Activated CD4-positive, alpha-beta T cell treated with anti-CD3 and anti-CD28 coated beads, Interleukin-2, amount 10 ng/mL, durations not matched to agents 7 days and 5 days (primary cell): ENCODE results near the gene ITGA5. TPM values are rescaled to one million over a fixed set of nuclear protein-coding genes. Genes with fewer than 3 reads are reported as not detected.

Experiments used
- CTCF ChIA-PET: fragments of 350-600 bp; sonication (Branson Sonifier 250); formaldehyde crosslinking; loops from one replicate; lab custom pipeline; 2021; ENCODE audit warnings: antibody characterized with exemption; lab: Charles Lee
- POLR2A ChIA-PET: fragments of 350-600 bp; sonication (Branson Sonifier 250); formaldehyde crosslinking; loops from one replicate; lab custom pipeline; 2021; ENCODE audit warnings: antibody characterized with exemption; lab: Charles Lee
- DNase-seq: peaks from one replicate; pipeline ENCODE4 v3.0.0-alpha.2; 2020
- H3K27ac Mint-ChIP-seq: one replicate; pipeline ENCODE4 v1.8.0; 2021; ENCODE audit warnings: mild to moderate bottlenecking, moderate library complexity, mixed read lengths
- H3K27me3 Mint-ChIP-seq: one replicate; pipeline ENCODE4 v1.8.0; 2021; ENCODE audit warnings: mixed read lengths
- H3K36me3 Mint-ChIP-seq: one replicate; pipeline ENCODE4 v1.8.0; 2021; ENCODE audit warnings: low read depth, mixed read lengths
- H3K4me1 Mint-ChIP-seq: one replicate; pipeline ENCODE4 v1.8.0; 2021; ENCODE audit warnings: mixed read lengths
- H3K4me3 Mint-ChIP-seq: one replicate; pipeline ENCODE4 v1.8.0; 2021; ENCODE audit warnings: mild to moderate bottlenecking, moderate library complexity, mixed read lengths
- H3K9me3 Mint-ChIP-seq: one replicate; pipeline ENCODE4 v1.8.0; 2021; ENCODE audit warnings: mixed read lengths
- total RNA-seq, 2 experiments: library from RNA; stranded (reverse); gene quantifications; one replicate each; pipeline ENCODE4 v1.2.3, GENCODE V29; 2021

The ITGA5 gene
- total RNA-seq: 10 to 100 TPM; 83.5 to 88.7 TPM

DNA sequence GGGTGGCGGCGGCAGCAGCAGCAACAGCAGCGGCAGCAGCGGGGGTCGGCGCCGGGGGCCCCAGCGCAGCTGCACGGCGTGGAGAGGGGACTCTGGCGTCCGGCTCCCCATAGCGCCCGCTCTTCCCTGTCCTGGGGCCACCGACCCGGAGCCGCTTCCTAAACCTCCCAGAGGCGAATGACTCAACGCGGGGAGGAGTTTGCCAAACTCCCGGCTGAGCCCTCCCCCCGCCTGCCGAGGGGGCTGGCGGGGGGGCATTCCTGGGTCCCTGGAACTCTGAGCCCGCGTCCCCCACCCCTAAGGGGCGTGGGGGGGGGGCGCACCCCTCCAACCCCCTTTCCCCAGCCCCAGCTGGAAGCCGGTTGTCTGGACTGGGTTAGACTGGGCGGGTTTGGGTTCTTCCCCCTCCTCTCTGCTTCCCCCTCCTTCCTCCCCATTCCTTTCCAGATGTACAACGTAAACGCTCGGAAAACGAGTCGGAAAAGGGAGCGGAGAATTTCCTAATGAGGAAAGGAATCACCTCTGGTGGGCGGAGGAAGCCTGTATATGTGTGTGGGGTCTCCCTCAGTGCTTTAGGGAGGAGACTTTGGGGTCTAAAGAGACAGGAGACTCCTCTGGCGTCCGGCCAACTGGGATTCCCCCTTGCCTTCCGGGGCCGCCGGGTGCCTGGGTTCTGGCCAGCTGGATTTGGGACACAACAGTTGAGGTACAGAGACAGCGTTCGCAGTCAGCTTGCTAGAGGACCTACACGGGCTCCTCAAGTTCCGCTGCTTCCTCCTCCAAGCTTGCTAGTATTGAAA is at the start of gene ITGA5:
ITGA5 (minus strand) TSS at position 179 of the 800 bp plus-strand sequence; CDS start at position 111, 68 bp downstream.
- peaks cover 57% of the 10 kb centered on the region for H3K4me1 Mint-ChIP-seq
- ChIA-PET CTCF (interaction anchor here (0.5 to 7.3 kb wide), 10 partner anchors 9 to 218 kb away, joined by 3 to 64 read pairs (median 4); no protein-coding TSS in a partner anchor), POLR2A (no interaction called here)

DNA sequence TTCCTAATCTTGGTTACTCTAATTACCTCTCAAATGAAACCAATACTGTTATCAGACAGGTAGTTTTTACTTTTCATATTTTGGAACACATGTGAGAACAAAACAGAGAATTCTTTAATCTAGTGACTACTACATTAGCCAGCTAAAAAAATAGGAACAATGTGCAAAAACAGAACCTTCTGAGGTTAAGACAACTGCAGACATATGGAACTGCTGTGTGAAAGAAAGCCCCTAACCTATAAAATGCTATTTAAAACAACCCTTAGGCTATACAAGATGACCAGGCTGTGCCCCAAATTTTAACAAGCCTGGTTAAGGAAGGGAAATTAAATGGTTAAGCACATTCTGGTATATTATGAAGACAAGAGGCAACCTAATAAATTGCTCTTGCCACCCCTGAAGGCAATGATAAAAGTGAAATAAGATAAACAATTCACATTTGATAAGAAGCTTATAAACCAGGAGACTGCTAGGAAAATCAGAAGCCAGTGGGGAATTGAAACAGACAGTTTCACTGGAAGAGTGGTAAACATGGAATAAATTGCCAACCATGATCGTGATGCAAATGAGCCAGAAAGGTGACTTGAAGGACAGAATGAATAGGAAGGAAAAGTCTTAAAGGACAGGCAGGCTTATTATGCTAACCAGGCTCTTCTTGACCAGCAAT is 46.9 kb upstream of the ITGA5 start:
- no peaks in the 10 kb centered on the region for H3K36me3 Mint-ChIP-seq

More for the DNA sequence above, at the start of gene ITGA5:
- DNase-seq: peak; percentile 36
- H3K27ac Mint-ChIP-seq: peak within 1 kb of the TSS; percentile 94
- H3K27me3 Mint-ChIP-seq: peaks cover 32% of the 10 kb centered on the region
- no peaks in the 10 kb centered on the region for H3K9me3 Mint-ChIP-seq
- H3K4me3 Mint-ChIP-seq: peak within 1 kb of the TSS; percentile 98
- H3K36me3 Mint-ChIP-seq: peaks cover 13% of the 10 kb centered on the region

DNA sequence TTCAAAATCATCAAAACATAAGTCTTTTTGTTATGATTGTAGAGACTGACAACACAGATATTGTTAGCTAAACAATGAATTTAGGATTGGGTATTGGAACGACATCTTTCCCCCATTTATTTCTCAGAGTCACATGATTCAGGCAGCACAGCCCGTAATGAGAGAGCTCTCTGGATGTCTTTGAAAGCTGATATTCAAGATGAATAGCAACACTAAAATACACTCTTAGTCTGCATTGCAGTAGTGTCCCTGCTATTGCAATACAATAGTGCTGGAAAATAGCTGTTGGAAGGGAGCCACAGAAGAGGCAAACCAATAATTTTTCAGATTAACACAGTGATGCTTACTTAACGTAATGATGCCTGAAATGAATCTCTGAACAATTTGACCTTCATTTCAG is 44.4 kb upstream of the ITGA5 start:
- ChIA-PET CTCF (interaction anchor here (0.6 to 1.5 kb wide), 6 partner anchors 17 to 409 kb away, joined by 3 to 4 read pairs (median 3); no protein-coding TSS in a partner anchor), POLR2A (no interaction called here)
- peaks cover 39% of the 10 kb centered on the region for H3K27me3 Mint-ChIP-seq
- DNase-seq: no peak
- no peaks in the 10 kb centered on the region for H3K9me3 Mint-ChIP-seq
- no peak overlapping the region for H3K27ac Mint-ChIP-seq
- no peaks in the 10 kb centered on the region for H3K36me3 Mint-ChIP-seq
- H3K4me3 Mint-ChIP-seq: no peak overlapping the region
- no peaks in the 10 kb centered on the region for H3K4me1 Mint-ChIP-seq

More for the DNA sequence above, 46.9 kb upstream of the ITGA5 start:
- Mint-ChIP-seq H3K4me1 (no peaks in the 10 kb centered on the region), H3K4me3 (no peak overlapping the region), H3K27me3 (peaks cover 36% of the 10 kb centered on the region), H3K27ac (no peak overlapping the region), H3K9me3 (no peaks in the 10 kb centered on the region)
- CTCF ChIA-PET: interaction anchor here (0.6 to 1.0 kb wide), 3 partner anchors 21 to 66 kb away, joined by 3 to 5 read pairs (median 3); no protein-coding TSS in a partner anchor
- no peak for DNase-seq
- POLR2A ChIA-PET: no interaction called here

DNA sequence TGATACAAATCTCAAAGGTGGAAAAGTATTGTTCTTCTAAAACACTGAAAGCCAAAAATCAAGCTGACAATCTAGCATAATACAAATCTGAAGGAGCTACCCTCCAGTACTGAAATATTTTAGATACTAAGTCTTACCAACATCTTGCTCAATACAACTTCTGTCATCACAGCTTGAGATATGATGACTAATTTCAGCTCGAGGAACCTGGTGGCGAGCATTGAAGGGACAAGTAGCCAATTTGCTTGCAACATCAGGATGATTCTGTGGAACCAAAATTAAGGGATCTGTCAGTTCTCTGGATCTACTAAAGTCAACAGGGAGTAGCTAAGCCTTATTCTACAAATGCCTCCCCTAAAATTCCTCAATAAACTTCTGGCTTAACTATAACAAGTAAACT is 44.0 kb upstream of the ITGA5 start:
- Mint-ChIP-seq H3K4me1 (no peaks in the 10 kb centered on the region), H3K36me3 (no peaks in the 10 kb centered on the region), H3K9me3 (no peaks in the 10 kb centered on the region), H3K27ac (no peak overlapping the region), H3K27me3 (peaks cover 38% of the 10 kb centered on the region), H3K4me3 (no peak overlapping the region)
- CTCF ChIA-PET: interaction anchor here (0.6 to 1.5 kb wide), 6 partner anchors 24 to 409 kb away, joined by 3 to 4 read pairs (median 3); no protein-coding TSS in a partner anchor
- POLR2A ChIA-PET: no interaction called here
- DNase-seq: no peak

DNA sequence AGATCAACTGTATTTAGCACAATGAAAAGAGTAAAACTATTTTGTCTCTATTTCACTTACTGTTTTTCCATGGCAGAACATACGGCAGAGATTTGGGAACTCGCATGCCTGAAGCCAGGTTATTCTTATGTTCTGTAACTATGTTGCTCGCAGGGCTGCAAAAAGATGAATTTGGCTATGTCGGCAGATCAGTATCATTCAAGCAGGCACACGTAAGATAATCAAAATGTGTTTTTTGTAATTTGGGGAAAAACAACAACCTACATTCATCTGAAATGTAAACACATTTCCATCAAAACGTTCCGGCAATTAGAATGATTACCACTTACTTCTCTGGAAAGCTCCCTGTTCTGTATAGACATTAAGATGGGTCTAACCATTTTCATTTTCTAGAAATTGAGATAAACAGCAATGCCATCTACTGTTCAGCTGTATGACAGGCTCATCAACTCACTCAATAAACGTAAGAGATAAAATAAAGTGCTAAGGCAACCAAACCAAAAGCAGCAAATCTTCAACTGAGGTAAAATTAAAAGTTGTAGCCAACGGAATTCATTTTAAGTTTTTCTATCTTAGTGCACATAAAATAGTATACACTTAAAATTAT is 41.4 kb upstream of the ITGA5 start:
- Mint-ChIP-seq H3K4me3 (no peak overlapping the region), H3K9me3 (no peaks in the 10 kb centered on the region), H3K27me3 (peaks cover 34% of the 10 kb centered on the region), H3K36me3 (no peaks in the 10 kb centered on the region), H3K27ac (no peak overlapping the region), H3K4me1 (no peaks in the 10 kb centered on the region)
- no peak for DNase-seq
- ChIA-PET CTCF (interaction anchor here (1.1 kb wide), 1 partner anchor 11 kb away, joined by 4 read pairs; no protein-coding TSS in a partner anchor), POLR2A (no interaction called here)

- CTCF ChIA-PET: interaction anchor here (1.8 kb wide), 1 partner anchor 17 kb away, joined by 4 read pairs; no protein-coding TSS in a partner anchor
- no peaks in the 10 kb centered on the region for H3K36me3 Mint-ChIP-seq
- peaks cover 32% of the 10 kb centered on the region for H3K27me3 Mint-ChIP-seq
- H3K4me1 Mint-ChIP-seq: no peaks in the 10 kb centered on the region
- DNase-seq: no peak
- H3K4me3 Mint-ChIP-seq: no peak overlapping the region
- H3K27ac Mint-ChIP-seq: no peak overlapping the region
- POLR2A ChIA-PET: no interaction called here
- H3K9me3 Mint-ChIP-seq: no peaks in the 10 kb centered on the region
Measured at GRCh38 chr12:54459355-54459754, 40.3 kb upstream of the ITGA5 start.

- ChIA-PET POLR2A (no interaction called here), CTCF (interaction anchor here (0.8 to 2.1 kb wide), 3 partner anchors 9 to 16 kb away, joined by 3 to 5 read pairs (median 3); no protein-coding TSS in a partner anchor)
- H3K9me3 Mint-ChIP-seq: no peaks in the 10 kb centered on the region
- no peaks in the 10 kb centered on the region for H3K4me1 Mint-ChIP-seq
- DNase-seq: no peak
- H3K4me3 Mint-ChIP-seq: no peak overlapping the region
- H3K27me3 Mint-ChIP-seq: peaks cover 18% of the 10 kb centered on the region
- no peak overlapping the region for H3K27ac Mint-ChIP-seq
- H3K36me3 Mint-ChIP-seq: no peaks in the 10 kb centered on the region
Measured at GRCh38 chr12:54455760-54456469, 36.8 kb upstream of the ITGA5 start.

- CTCF ChIA-PET: interaction anchor here (0.6 to 3.8 kb wide), 6 partner anchors 9 to 1243 kb away, joined by 3 to 18 read pairs (median 4); partner anchors contain the start of gene GTSF1
- Mint-ChIP-seq H3K27ac (no peak overlapping the region), H3K9me3 (no peaks in the 10 kb centered on the region), H3K27me3 (peaks cover 13% of the 10 kb centered on the region), H3K4me1 (no peaks in the 10 kb centered on the region), H3K36me3 (no peaks in the 10 kb centered on the region), H3K4me3 (no peak overlapping the region)
- POLR2A ChIA-PET: no interaction called here
- no peak for DNase-seq
Measured at GRCh38 chr12:54452628-54453027, 33.6 kb upstream of the ITGA5 start.

- H3K4me3 Mint-ChIP-seq: no peak overlapping the region
- H3K4me1 Mint-ChIP-seq: no peaks in the 10 kb centered on the region
- no peak overlapping the region for H3K27ac Mint-ChIP-seq
- no peaks in the 10 kb centered on the region for H3K36me3 Mint-ChIP-seq
- no peaks in the 10 kb centered on the region for H3K9me3 Mint-ChIP-seq
- no peak for DNase-seq
- ChIA-PET POLR2A (no interaction called here), CTCF (interaction anchor here (7.6 kb wide), 1 partner anchor 49 kb away, joined by 36 read pairs; no protein-coding TSS in a partner anchor)
- H3K27me3 Mint-ChIP-seq: peaks cover 8% of the 10 kb centered on the region
Measured at GRCh38 chr12:54448344-54448743, 29.3 kb upstream of the ITGA5 start.

DNA sequence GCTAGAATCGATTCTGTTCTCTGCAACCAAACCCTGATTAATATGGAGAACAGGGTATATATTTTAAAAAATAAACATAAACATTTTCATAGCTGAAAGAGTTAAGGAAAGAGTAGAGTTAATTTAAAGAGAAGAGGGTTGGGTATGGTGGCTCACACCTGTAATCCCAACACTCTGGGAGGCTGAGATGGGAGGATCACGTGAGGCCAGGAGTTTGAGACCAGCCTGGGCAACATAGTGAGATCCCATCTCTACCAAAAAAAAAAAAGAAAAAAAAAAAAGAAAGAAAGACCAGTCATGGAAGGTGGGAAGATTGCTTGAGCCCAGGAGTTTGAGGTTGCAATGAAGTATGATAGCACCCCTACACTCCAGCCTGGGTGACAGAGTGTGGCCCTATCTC is 28.9 kb upstream of the ITGA5 start:
- no peak for DNase-seq
- no peaks in the 10 kb centered on the region for H3K9me3 Mint-ChIP-seq
- H3K27me3 Mint-ChIP-seq: peaks cover 8% of the 10 kb centered on the region
- ChIA-PET CTCF (interaction anchor here (0.5 to 7.6 kb wide), 3 partner anchors 49 to 1559 kb away, joined by 3 to 36 read pairs (median 4); no protein-coding TSS in a partner anchor), POLR2A (no interaction called here)
- no peak overlapping the region for H3K27ac Mint-ChIP-seq
- H3K36me3 Mint-ChIP-seq: no peaks in the 10 kb centered on the region
- no peaks in the 10 kb centered on the region for H3K4me1 Mint-ChIP-seq
- H3K4me3 Mint-ChIP-seq: no peak overlapping the region

- no peak overlapping the region for H3K4me3 Mint-ChIP-seq
- CTCF ChIA-PET: interaction anchor here (0.6 to 7.6 kb wide), 7 partner anchors 8 to 160 kb away, joined by 3 to 36 read pairs (median 6); no protein-coding TSS in a partner anchor
- H3K27me3 Mint-ChIP-seq: peaks cover 4% of the 10 kb centered on the region
- POLR2A ChIA-PET: no interaction called here
- H3K27ac Mint-ChIP-seq: no peak overlapping the region
- no peaks in the 10 kb centered on the region for H3K9me3 Mint-ChIP-seq
- H3K4me1 Mint-ChIP-seq: peaks cover 6% of the 10 kb centered on the region
- DNase-seq: no peak
- H3K36me3 Mint-ChIP-seq: no peaks in the 10 kb centered on the region
Measured at GRCh38 chr12:54444206-54444605, 25.1 kb upstream of the ITGA5 start.

DNA sequence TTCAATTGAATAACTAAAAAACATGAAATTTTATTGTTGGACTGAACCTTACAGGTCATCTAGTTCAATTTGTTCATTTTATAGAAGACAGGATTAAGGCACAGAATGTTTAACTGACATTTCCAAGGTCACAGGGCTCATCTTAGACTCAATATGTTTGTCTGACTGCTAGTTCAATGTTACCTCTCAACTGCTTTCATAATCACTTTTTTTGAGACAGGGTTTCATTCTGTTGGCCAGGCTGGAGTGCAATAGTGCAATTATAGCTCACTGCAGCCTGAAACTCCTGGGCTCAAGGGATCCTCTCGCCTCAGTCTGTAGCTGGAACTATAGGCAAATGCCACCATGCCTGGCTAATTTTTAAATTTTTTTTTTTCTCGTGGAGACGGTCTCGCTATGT is 24.4 kb upstream of the ITGA5 start:
- no peak for DNase-seq
- Mint-ChIP-seq H3K36me3 (no peaks in the 10 kb centered on the region), H3K4me1 (peaks cover 6% of the 10 kb centered on the region), H3K27ac (no peak overlapping the region), H3K27me3 (peaks cover 4% of the 10 kb centered on the region), H3K4me3 (no peak overlapping the region), H3K9me3 (no peaks in the 10 kb centered on the region)
- ChIA-PET POLR2A (no interaction called here), CTCF (interaction anchor here (0.6 to 7.6 kb wide), 8 partner anchors 9 to 435 kb away, joined by 3 to 36 read pairs (median 6); no protein-coding TSS in a partner anchor)
